ENCODE results near the gene METTL21C.

Gene METTL21C

GRCh38 chr13:102697264-102697663 lies 2.4 kb upstream of the METTL21C start:
- no peak for DNase-seq

- DNase-seq, result no peak
These were observed 1.6 kb upstream of the METTL21C start for GRCh38 chr13:102696465-102696864.

GRCh38 chr13:102693776-102694175 lies 1.1 kb downstream of the METTL21C start:
- no peak for DNase-seq

GRCh38 chr13:102693250-102693649 lies 1.6 kb downstream of the METTL21C start:
- DNase-seq, result no peak

GRCh38 chr13:102692491-102692826 lies 2.4 kb downstream of the METTL21C start:
- DNase-seq, result no peak

GRCh38 chr13:102690883-102691282 lies 4.0 kb downstream of the METTL21C start:
- DNase-seq, result no peak

- no peak for DNase-seq
These were observed 6.4 kb downstream of the METTL21C start for GRCh38 chr13:102688306-102688973.

GRCh38 chr13:102687520-102687919 lies 7.3 kb downstream of the METTL21C start:
- no peak for DNase-seq

GRCh38 chr13:102686024-102686423 lies 8.8 kb downstream of the METTL21C start:
- DNase-seq, result no peak

- no peak for DNase-seq
These were observed 11.2 kb downstream of the METTL21C start for GRCh38 chr13:102683637-102684036.

- no peak for DNase-seq
These were observed 12.1 kb downstream of the METTL21C start for GRCh38 chr13:102682727-102683126.

GRCh38 chr13:102682211-102682610 lies 12.6 kb downstream of the METTL21C start:
- no peak for DNase-seq

GRCh38 chr13:102680842-102681740 lies 13.8 kb downstream of the METTL21C start:
- peak; percentile 13 for DNase-seq

- DNase-seq, result no peak
These were observed 14.6 kb downstream of the METTL21C start for GRCh38 chr13:102680133-102680717.

- DNase-seq, result no peak
These were observed 15.3 kb downstream of the METTL21C start for GRCh38 chr13:102679449-102680132.

GRCh38 chr13:102678339-102679107 lies 16.3 kb downstream of the METTL21C start:
- no peak for DNase-seq

- no peak for DNase-seq
These were observed 17.7 kb downstream of the METTL21C start for GRCh38 chr13:102677122-102677521.

- DNase-seq, result no peak
These were observed 19.7 kb downstream of the METTL21C start for GRCh38 chr13:102675115-102675514.

GRCh38 chr13:102670130-102670529 lies 24.7 kb downstream of the METTL21C start:
- no peak for DNase-seq

GRCh38 chr13:102667911-102668310 lies 26.9 kb downstream of the METTL21C start:
- no peak for DNase-seq

- DNase-seq, result no peak
These were observed 27.8 kb downstream of the METTL21C start for GRCh38 chr13:102667023-102667422.

- no peak for DNase-seq
These were observed 35.6 kb downstream of the METTL21C start for GRCh38 chr13:102659168-102659713.
